Measurements from ENCODE around the gene SPATC1L.

SPATC1L gene

DNA sequence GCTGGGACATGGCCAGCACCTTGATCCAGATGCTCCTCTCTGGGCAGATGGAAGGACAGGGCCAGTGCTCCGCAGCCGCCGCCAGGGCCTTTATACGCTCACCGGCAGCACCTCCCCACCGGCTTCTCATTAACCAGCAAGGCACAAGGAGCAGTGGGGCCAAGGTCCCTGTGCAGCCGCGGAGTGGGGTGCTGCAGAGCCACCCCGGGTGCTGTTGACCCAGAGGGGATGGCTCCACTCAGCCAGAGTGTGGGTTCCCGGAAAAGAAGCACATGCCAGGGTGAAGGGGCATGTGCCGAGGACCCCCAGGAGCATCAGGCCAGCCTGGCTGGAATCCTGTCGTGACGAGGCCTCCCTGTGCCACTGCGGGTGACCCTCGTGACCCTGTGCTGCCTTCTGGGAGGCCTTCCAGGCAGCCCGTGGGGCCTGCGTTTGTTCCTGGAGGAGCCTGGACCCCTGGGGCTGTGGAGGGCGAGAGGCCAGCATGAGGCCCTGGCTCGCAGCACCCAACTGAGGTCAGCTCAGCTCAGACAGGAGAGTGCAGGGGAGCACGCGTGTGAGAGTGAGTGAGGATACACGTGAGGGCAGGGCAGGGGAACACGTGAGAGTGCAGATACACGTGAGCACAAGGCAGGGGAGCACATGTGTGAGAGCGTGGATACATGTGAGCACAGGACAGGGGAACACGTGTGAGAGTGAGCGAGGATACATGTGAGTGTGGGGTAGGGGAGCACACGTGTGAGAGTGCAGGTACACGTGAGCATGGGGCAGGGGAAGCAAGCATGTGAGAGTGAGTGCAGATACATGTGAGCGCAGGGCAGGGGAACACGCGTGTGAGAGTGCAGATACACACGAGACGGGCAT, 28.5 kb downstream of the SPATC1L start, which contains the start of gene FTCD:
Gene FTCD (minus strand): TSS at position 66 of the 864 bp plus-strand sequence. CDS start 56 bp downstream, at position 10.
- no peak for DNase-seq
- no peaks in the 10 kb centered on the region for H3K4me1 ChIP-seq (ENCODE audit: control insufficient read depth, insufficient read depth, low read length, poor library complexity, severe bottlenecking)
- H3K36me3 ChIP-seq (ENCODE audit: control insufficient read depth, insufficient read depth, low read length) = no peaks in the 10 kb centered on the region
- H3K27me3 ChIP-seq (replicated peaks; ENCODE audit: control insufficient read depth, insufficient read depth, low read length, poor library complexity, severe bottlenecking) = no peaks in the 10 kb centered on the region
- no peaks in the 10 kb centered on the region for H3K9me3 ChIP-seq (ENCODE audit: control insufficient read depth, low read length)
- H3K4me3 ChIP-seq (ENCODE audit: insufficient read depth, low read depth, low read length, poor library complexity, severe bottlenecking) = no peak within 1 kb of the TSS
- no peak within 1 kb of the TSS for H3K27ac ChIP-seq (ENCODE audit: insufficient read depth, low read length, poor library complexity, severe bottlenecking)

DNA sequence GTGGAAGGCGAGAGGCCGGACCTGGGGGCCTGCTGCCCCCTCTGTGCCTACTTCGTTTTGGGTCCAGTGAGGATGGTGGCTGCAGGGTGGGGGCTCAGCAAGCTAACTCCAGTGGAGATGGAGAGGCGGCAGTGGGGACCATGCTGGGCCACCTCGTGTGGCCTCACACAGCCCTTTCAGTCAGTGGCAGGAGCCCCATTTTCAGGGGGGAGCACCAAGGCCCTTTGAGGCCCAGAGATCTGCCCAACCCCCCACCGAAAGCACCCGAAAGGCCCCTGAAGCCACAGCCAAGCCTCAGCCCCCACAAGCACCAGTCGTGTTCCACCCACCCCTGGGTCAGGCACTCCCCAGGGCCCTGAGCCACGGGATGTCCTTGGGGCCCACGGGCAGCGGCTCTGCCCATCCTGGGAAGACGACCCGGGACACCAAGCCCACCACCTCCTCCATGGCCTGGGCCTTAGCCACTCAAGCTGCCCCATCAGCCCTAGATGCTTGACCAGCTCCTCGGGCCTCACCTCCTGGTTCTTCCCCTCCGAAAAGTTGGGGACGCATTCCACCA, 29.2 kb downstream of the SPATC1L start:
- Histone ChIP-seq H3K27ac (ENCODE audit: insufficient read depth, low read length, poor library complexity, severe bottlenecking) (no peak overlapping the region), H3K4me1 (ENCODE audit: control insufficient read depth, insufficient read depth, low read length, poor library complexity, severe bottlenecking) (no peaks in the 10 kb centered on the region), H3K27me3 (replicated peaks; ENCODE audit: control insufficient read depth, insufficient read depth, low read length, poor library complexity, severe bottlenecking) (no peaks in the 10 kb centered on the region), H3K9me3 (ENCODE audit: control insufficient read depth, low read length) (no peaks in the 10 kb centered on the region), H3K36me3 (ENCODE audit: control insufficient read depth, insufficient read depth, low read length) (no peaks in the 10 kb centered on the region), H3K4me3 (ENCODE audit: insufficient read depth, low read depth, low read length, poor library complexity, severe bottlenecking) (no peak overlapping the region)
- DNase-seq = no peak

DNA sequence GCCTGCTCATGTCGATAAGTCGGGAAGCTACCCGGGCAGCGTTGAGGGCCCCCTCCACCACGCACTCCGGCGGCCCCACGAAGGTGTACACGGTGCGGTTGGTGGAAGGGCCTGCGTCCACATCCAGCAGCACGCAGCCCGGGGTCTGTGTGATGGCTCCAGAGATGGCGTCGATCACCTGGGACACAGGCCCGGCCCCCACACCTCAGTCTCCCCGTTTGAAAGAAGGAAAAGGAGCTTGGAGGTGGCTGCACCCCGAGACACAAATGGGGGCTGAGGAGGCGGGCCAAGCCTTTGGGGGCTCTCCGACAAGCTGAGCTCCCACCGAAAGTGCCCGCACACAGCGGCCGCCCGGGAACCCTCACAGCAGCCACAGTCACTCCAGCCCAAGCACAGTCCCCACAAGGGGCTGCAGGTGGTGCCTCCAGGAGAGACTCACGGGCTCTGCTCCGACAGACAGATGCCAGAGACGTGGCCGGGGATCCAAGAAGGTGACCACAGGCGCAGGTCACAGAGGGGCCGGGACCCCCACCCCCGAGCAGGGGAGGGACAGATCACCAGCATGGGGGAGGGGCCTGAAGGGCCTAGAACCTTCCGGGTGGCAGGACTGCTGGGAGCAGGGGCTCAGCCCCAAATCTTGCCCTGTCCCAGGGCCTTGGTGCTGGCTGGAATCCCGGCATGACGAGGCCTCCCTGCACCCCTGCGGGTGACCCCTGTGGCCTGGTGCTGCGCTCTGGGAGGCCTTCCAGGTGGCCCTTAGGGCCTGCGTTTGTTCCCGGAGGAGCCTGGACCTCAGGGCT, 29.9 kb downstream of the SPATC1L start:
- no peak overlapping the region for H3K4me3 ChIP-seq (ENCODE audit: insufficient read depth, low read depth, low read length, poor library complexity, severe bottlenecking)
- no peaks in the 10 kb centered on the region for H3K4me1 ChIP-seq (ENCODE audit: control insufficient read depth, insufficient read depth, low read length, poor library complexity, severe bottlenecking)
- H3K27me3 ChIP-seq (replicated peaks; ENCODE audit: control insufficient read depth, insufficient read depth, low read length, poor library complexity, severe bottlenecking) = no peaks in the 10 kb centered on the region
- no peaks in the 10 kb centered on the region for H3K9me3 ChIP-seq (ENCODE audit: control insufficient read depth, low read length)
- H3K36me3 ChIP-seq (ENCODE audit: control insufficient read depth, insufficient read depth, low read length) = no peaks in the 10 kb centered on the region
- DNase-seq = no peak
- no peak overlapping the region for H3K27ac ChIP-seq (ENCODE audit: insufficient read depth, low read length, poor library complexity, severe bottlenecking)

DNA sequence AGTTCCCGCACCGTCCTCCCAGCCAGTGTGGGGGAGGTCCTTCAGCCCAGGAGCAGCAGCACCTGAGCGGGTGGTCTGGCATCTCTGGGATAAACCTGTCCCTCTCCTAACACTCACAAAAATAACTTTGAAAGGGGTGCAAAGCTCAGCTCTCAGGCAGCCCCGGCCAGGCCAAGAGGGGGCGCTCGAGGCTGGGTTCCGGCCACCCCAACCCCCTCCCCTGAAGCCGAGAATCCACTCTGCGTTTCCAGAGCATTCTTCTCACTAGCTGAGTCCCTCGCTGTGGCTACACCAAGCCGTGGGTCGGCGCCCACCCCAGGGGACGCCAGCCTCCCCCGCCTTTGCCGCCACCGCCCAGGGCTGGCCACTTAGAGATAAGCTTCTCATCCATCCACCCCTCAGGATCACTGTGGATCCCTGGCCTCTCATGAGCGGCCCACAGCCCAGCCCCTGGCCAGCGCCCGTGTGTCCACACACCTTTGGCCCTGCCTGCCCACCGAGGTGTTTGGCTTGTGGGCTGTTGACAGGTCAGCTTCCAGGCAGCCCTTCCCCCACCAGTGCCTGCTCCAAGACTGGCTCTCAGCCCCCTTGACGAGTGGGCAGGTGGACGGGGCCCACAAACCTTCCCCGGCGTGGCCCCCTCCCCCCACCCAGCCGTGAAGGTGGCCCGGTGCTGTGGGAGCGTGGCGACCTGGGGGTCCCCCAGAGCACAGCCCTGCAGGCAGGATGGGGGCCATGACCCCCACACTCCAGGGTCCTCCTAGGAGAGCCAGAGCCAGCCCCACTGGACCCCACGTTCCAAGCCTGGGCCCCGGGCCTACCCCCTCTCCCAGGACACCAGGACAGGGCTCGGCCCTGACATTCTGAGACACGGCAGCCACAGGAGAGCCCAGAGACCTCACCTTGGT, 30.8 kb downstream of the SPATC1L start:
- Histone ChIP-seq H3K4me1 (ENCODE audit: control insufficient read depth, insufficient read depth, low read length, poor library complexity, severe bottlenecking) (no peaks in the 10 kb centered on the region), H3K9me3 (ENCODE audit: control insufficient read depth, low read length) (no peaks in the 10 kb centered on the region), H3K36me3 (ENCODE audit: control insufficient read depth, insufficient read depth, low read length) (no peaks in the 10 kb centered on the region), H3K4me3 (ENCODE audit: insufficient read depth, low read depth, low read length, poor library complexity, severe bottlenecking) (no peak overlapping the region), H3K27ac (ENCODE audit: insufficient read depth, low read length, poor library complexity, severe bottlenecking) (no peak overlapping the region), H3K27me3 (replicated peaks; ENCODE audit: control insufficient read depth, insufficient read depth, low read length, poor library complexity, severe bottlenecking) (no peaks in the 10 kb centered on the region)
- no peak for DNase-seq

GRCh38 chr21:46152927-46153246, 31.4 kb downstream of the SPATC1L start:
- DNase-seq = no peak
- Histone ChIP-seq H3K9me3 (ENCODE audit: control insufficient read depth, low read length) (no peaks in the 10 kb centered on the region), H3K27me3 (replicated peaks; ENCODE audit: control insufficient read depth, insufficient read depth, low read length, poor library complexity, severe bottlenecking) (no peaks in the 10 kb centered on the region), H3K27ac (ENCODE audit: insufficient read depth, low read length, poor library complexity, severe bottlenecking) (no peak overlapping the region), H3K4me1 (ENCODE audit: control insufficient read depth, insufficient read depth, low read length, poor library complexity, severe bottlenecking) (no peaks in the 10 kb centered on the region), H3K4me3 (ENCODE audit: insufficient read depth, low read depth, low read length, poor library complexity, severe bottlenecking) (no peak overlapping the region), H3K36me3 (ENCODE audit: control insufficient read depth, insufficient read depth, low read length) (no peaks in the 10 kb centered on the region)

DNA sequence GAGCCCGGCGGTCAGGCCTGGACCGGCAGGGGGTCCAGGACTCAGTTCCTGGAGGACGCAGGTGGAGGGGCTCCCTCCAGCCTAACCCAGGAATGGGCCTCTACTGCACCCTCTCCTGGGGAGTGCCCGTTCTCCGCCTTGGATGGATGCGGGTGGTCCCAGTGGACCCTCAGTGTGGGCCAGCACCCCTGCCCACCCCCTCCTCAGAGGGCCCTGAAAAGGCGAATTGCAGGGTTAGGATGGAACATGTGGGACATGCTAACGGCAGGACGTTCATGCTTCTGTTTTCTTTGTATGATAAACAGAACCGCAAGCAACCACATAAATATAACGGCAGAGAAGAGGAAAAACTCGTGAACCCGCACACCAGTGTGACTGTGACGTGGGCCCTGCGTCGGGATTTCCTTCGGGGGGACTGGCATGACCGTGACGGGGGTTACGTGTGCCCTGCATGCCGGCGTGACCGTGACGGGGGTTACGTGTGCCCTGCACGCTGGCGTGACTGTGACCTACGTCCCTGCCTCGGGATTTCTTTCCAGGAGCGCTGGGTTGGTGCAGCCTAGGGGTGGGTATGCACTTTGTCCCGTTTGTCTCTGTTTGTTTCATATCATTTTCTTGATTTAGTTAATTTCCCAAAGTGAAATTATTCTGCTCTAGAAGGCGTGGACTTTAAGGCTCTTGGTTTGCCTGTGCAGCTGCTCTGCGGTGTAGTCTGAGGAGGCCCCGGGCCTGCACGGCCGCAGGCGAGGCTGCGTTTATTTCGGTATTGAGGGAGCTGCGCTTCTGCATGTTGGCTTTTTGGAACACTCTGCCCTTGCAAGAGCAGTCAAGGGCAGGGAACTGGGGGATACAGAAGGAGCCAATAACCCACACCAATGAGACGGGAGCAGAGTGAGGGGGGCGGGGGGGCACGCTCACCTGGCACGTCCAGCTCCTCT, 32.0 kb downstream of the SPATC1L start:
- Histone ChIP-seq H3K9me3 (ENCODE audit: control insufficient read depth, low read length) (no peaks in the 10 kb centered on the region), H3K27me3 (replicated peaks; ENCODE audit: control insufficient read depth, insufficient read depth, low read length, poor library complexity, severe bottlenecking) (no peaks in the 10 kb centered on the region), H3K36me3 (ENCODE audit: control insufficient read depth, insufficient read depth, low read length) (no peaks in the 10 kb centered on the region), H3K4me1 (ENCODE audit: control insufficient read depth, insufficient read depth, low read length, poor library complexity, severe bottlenecking) (no peaks in the 10 kb centered on the region), H3K4me3 (ENCODE audit: insufficient read depth, low read depth, low read length, poor library complexity, severe bottlenecking) (no peak overlapping the region), H3K27ac (ENCODE audit: insufficient read depth, low read length, poor library complexity, severe bottlenecking) (no peak overlapping the region)
- DNase-seq = no peak

- no peaks in the 10 kb centered on the region for H3K4me1 ChIP-seq (ENCODE audit: control insufficient read depth, insufficient read depth, low read length, poor library complexity, severe bottlenecking)
- DNase-seq = no peak
- H3K27ac ChIP-seq (ENCODE audit: insufficient read depth, low read length, poor library complexity, severe bottlenecking) = no peak overlapping the region
- H3K9me3 ChIP-seq (ENCODE audit: control insufficient read depth, low read length) = no peaks in the 10 kb centered on the region
- no peaks in the 10 kb centered on the region for H3K27me3 ChIP-seq (replicated peaks; ENCODE audit: control insufficient read depth, insufficient read depth, low read length, poor library complexity, severe bottlenecking)
- H3K36me3 ChIP-seq (ENCODE audit: control insufficient read depth, insufficient read depth, low read length) = no peaks in the 10 kb centered on the region
- no peak overlapping the region for H3K4me3 ChIP-seq (ENCODE audit: insufficient read depth, low read depth, low read length, poor library complexity, severe bottlenecking)
Observed at GRCh38 chr21:46151261-46151988, 32.8 kb downstream of the SPATC1L start.

- Histone ChIP-seq H3K9me3 (ENCODE audit: control insufficient read depth, low read length) (no peaks in the 10 kb centered on the region), H3K4me3 (ENCODE audit: insufficient read depth, low read depth, low read length, poor library complexity, severe bottlenecking) (no peak overlapping the region), H3K4me1 (ENCODE audit: control insufficient read depth, insufficient read depth, low read length, poor library complexity, severe bottlenecking) (no peaks in the 10 kb centered on the region), H3K27ac (ENCODE audit: insufficient read depth, low read length, poor library complexity, severe bottlenecking) (no peak overlapping the region), H3K36me3 (ENCODE audit: control insufficient read depth, insufficient read depth, low read length) (no peaks in the 10 kb centered on the region), H3K27me3 (replicated peaks; ENCODE audit: control insufficient read depth, insufficient read depth, low read length, poor library complexity, severe bottlenecking) (no peaks in the 10 kb centered on the region)
- no peak for DNase-seq
Observed at GRCh38 chr21:46150491-46151121, 33.7 kb downstream of the SPATC1L start.

Measured in effector memory CD4-positive, alpha-beta T cell (primary cell).